Keratinocyte (primary cell): ENCODE results near the gene C8B. TPM values are rescaled to one million over a fixed set of nuclear protein-coding genes. Genes with fewer than 3 reads are reported as not detected.

Source experiments
- DNase-seq: peaks from one replicate; pipeline ENCODE4 v3.0.0-alpha.2; 2011; ENCODE audit warnings: low read depth, missing footprints, low spot score
- FAIRE-seq: peaks from 2 replicates; lab custom pipeline; 2011; peaks lifted over from hg19 to GRCh38; lab: Jason Lieb, UNC
- H2AFZ ChIP-seq: 2 replicates; pipeline ENCODE4 v1.6.0; 2012; ENCODE audit warnings: low read length, control low read depth, inconsistent platforms; ENCODE audit not compliant: control insufficient read depth
- H3K27ac ChIP-seq: 2 replicates; pipeline ENCODE4 v1.5.1; 2011; ENCODE audit warnings: low read length; ENCODE audit not compliant: control insufficient read depth, insufficient read depth
- H3K27me3 ChIP-seq: 3 replicates; pipeline ENCODE4 v1.6.0; 2011; ENCODE audit warnings: low read length; ENCODE audit not compliant: control insufficient read depth, insufficient read depth; ENCODE audit errors: extremely low read depth
- H3K36me3 ChIP-seq, 2 experiments: 2 replicates in 1 of 2; 3 replicates in 1 of 2; pipeline ENCODE4 v1.5.1; 2011; ENCODE audit warnings: low read length in 2 of 2, mild to moderate bottlenecking in 1 of 2; ENCODE audit not compliant: control insufficient read depth in 2 of 2, insufficient read depth in 2 of 2; ENCODE audit errors: extremely low read depth in 1 of 2
- H3K4me1 ChIP-seq: 3 replicates; pipeline ENCODE4 v1.5.1; 2011; ENCODE audit warnings: low read length; ENCODE audit not compliant: control insufficient read depth, insufficient read depth; ENCODE audit errors: extremely low read depth
- H3K4me2 ChIP-seq: 3 replicates; pipeline ENCODE4 v1.6.0; 2011; ENCODE audit warnings: low read depth, low read length; ENCODE audit not compliant: control insufficient read depth, insufficient read depth; ENCODE audit errors: extremely low read depth
- H3K4me3 ChIP-seq, 3 experiments: fragments of 200-600 bp in 1 of 3; sonication (generic) in 1 of 3; 2 replicates in 2 of 3; 3 replicates in 1 of 3; pipeline ENCODE4 v1.5.1; 2011 to 2016; ENCODE audit warnings: low read length in 3 of 3, mild to moderate bottlenecking in 3 of 3, control low read depth in 2 of 3, inconsistent platforms in 1 of 3, low read depth in 1 of 3, mixed read lengths in 1 of 3, mixed run types in 1 of 3, moderate library complexity in 1 of 3; ENCODE audit not compliant: control insufficient read depth in 2 of 3, insufficient read depth in 2 of 3; ENCODE audit errors: extremely low read depth in 1 of 3
- H3K79me2 ChIP-seq: 2 replicates; pipeline ENCODE4 v1.6.0; 2012; ENCODE audit warnings: low read length; ENCODE audit not compliant: control insufficient read depth, insufficient read depth
- H3K9ac ChIP-seq: 3 replicates; pipeline ENCODE4 v1.6.0; 2011; ENCODE audit warnings: low read length; ENCODE audit not compliant: control insufficient read depth, insufficient read depth; ENCODE audit errors: extremely low read depth
- H3K9me1 ChIP-seq: 3 replicates; pipeline ENCODE4 v1.6.0; 2011; ENCODE audit warnings: low read length; ENCODE audit not compliant: control insufficient read depth, insufficient read depth; ENCODE audit errors: extremely low read depth
- H3K9me3 ChIP-seq: 2 replicates; pipeline ENCODE4 v1.5.1; 2012; ENCODE audit warnings: low read depth, low read length; ENCODE audit not compliant: control insufficient read depth
- H4K20me1 ChIP-seq: 3 replicates; pipeline ENCODE4 v1.6.0; 2011; ENCODE audit warnings: low read length; ENCODE audit not compliant: control insufficient read depth, insufficient read depth; ENCODE audit errors: extremely low read depth
- EZH2 ChIP-seq: IDR thresholded peaks from one replicate; pipeline ENCODE4 v1.6.1; 2012; ENCODE audit warnings: inconsistent platforms, mild to moderate bottlenecking, low read length, moderate library complexity
- dilution Hi-C: fragments of 300-500 bp; cut with MboI; formaldehyde crosslinking; loops from one replicate; pipeline ENCODE4 v1.7.0; 2020; ENCODE audit warnings: low sequenced_read_pairs; ENCODE audit not compliant: extremely low pct_ligation_motif_present
- polyA plus RNA-seq, 5 experiments: library from polyadenylated mRNA; depleted of rRNA in 3 of 5; stranded (reverse) in 3 of 5; stranded (forward) in 1 of 5; unstranded in 1 of 5; fragments of >200 nt; gene quantifications; 1 replicate in 1 of 5; 2 replicates in 3 of 5; 3 replicates in 1 of 5; pipeline versions ENCODE4 v1.2.1 to v1.2.3, GENCODE V29; 2011 to 2012; ENCODE audit warnings: missing spikeins in 2 of 5, low read depth in 1 of 5, low replicate concordance in 1 of 5
- TF ChIP-seq, protein P1 (sequence below), 3 experiments: IDR thresholded peaks in 1 of 3; conservative IDR thresholded peaks in 1 of 3; optimal IDR thresholded peaks in 1 of 3; 2 replicates in 2 of 3; 3 replicates in 1 of 3; pipeline versions ENCODE3 to v1.5.1; 2011; ENCODE audit warnings: low read length in 3 of 3, mild to moderate bottlenecking in 3 of 3, moderate library complexity in 2 of 3, control low read depth in 1 of 3, inconsistent platforms in 1 of 3; ENCODE audit not compliant: insufficient read depth in 2 of 3; ENCODE audit errors: extremely low read depth in 1 of 3

C8B gene
- polyA plus RNA-seq, 1 donor (not counting 4 experiments of a cell fraction or from before 2014, with no cell fraction given), result 0.04 TPM

DNA sequence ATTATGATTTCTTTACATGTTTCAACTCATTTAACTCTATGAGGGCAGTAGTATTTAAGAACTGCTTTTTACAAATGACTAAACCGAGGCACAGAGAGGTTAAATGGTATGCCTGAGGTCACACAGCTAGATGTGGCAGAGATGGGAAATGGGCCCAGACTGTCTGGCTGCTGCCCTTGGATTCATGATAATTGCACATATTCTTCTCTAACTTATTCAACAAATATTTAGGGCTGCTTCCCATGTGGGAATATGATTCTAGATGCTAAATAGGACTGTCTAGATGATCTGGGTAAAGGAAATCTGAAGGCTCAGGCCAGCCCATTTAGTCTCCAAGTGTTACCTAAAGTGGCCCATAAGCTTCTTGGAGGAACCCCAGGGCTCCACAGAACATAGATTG lies 85.0 kb downstream of the C8B start:
- H3K27ac ChIP-seq, result no peak overlapping the region
- no peak for DNase-seq

More for the DNA sequence above, 85.0 kb downstream of the C8B start:
- H3K4me3 ChIP-seq, result no peak overlapping the region
- H3K4me2 ChIP-seq, result no peak overlapping the region
- H3K4me1 ChIP-seq, result no peaks in the 10 kb centered on the region
- no peaks in the 10 kb centered on the region for H3K9me3 ChIP-seq
- FAIRE-seq, result no peak
- H3K79me2 ChIP-seq, result no peaks in the 10 kb centered on the region
- no peaks in the 10 kb centered on the region for H3K27me3 ChIP-seq
- H3K9me1 ChIP-seq, result no peaks in the 10 kb centered on the region
- no peaks in the 10 kb centered on the region for H3K36me3 ChIP-seq
- no peak overlapping the region for H2AFZ ChIP-seq
- H4K20me1 ChIP-seq, result no peaks in the 10 kb centered on the region
- H3K9ac ChIP-seq, result no peak overlapping the region
- TF ChIP-seq, protein P1, sequence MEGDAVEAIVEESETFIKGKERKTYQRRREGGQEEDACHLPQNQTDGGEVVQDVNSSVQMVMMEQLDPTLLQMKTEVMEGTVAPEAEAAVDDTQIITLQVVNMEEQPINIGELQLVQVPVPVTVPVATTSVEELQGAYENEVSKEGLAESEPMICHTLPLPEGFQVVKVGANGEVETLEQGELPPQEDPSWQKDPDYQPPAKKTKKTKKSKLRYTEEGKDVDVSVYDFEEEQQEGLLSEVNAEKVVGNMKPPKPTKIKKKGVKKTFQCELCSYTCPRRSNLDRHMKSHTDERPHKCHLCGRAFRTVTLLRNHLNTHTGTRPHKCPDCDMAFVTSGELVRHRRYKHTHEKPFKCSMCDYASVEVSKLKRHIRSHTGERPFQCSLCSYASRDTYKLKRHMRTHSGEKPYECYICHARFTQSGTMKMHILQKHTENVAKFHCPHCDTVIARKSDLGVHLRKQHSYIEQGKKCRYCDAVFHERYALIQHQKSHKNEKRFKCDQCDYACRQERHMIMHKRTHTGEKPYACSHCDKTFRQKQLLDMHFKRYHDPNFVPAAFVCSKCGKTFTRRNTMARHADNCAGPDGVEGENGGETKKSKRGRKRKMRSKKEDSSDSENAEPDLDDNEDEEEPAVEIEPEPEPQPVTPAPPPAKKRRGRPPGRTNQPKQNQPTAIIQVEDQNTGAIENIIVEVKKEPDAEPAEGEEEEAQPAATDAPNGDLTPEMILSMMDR (optimal IDR thresholded peaks at IDR 0.05 in 1 of 3, IDR thresholded peaks at IDR 0.05 in 1 of 3, conservative IDR thresholded peaks at IDR 0.05 in 1 of 3; ENCODE audit: extremely low read depth in 1 of 3, insufficient read depth in 2 of 3, low read length in 3 of 3), result no peak
- TF ChIP-seq EZH2, result no peak
- dilution Hi-C loops, result no loop called here

Other genes with a start within 250 kb of the C8B start
- gene FYB2, start 146.6 kb downstream of the C8B start, polyA plus RNA-seq, result not detected in 3 replicates
- not detected in 3 replicates for gene C8A, start 111.2 kb downstream of the C8B start, polyA plus RNA-seq